Suprapubic skin (tissue), 4 donors: Measurements from ENCODE around the gene DIAPH1.

ENCODE experiments used
- POLR2A ChIP-seq, 2 donors: fragments of 450-650 bp; IDR thresholded peaks; one replicate each; pipeline ENCODE4 v1.6.1; 2017; ENCODE audit warnings: antibody characterized with exemption in 2 of 2, mild to moderate bottlenecking in 2 of 2, moderate library complexity in 2 of 2
- POLR2AphosphoS5 ChIP-seq, 3 donors: sonication (generic); formaldehyde crosslinking; IDR thresholded peaks; one replicate each; pipeline ENCODE4 v1.6.1; 2017; ENCODE audit warnings: antibody characterized with exemption in 3 of 3
- TF ChIP-seq, protein P1 (sequence below), 2 donors: fragments of 200-600 bp in 1 of 2; fragments of 450-650 bp in 1 of 2; sonication (generic) in 1 of 2; IDR thresholded peaks; one replicate each; pipeline ENCODE4 v1.5.1; 2016 to 2019; ENCODE audit warnings: antibody characterized with exemption in 2 of 2, mild to moderate bottlenecking in 1 of 2, moderate library complexity in 1 of 2

DNA sequence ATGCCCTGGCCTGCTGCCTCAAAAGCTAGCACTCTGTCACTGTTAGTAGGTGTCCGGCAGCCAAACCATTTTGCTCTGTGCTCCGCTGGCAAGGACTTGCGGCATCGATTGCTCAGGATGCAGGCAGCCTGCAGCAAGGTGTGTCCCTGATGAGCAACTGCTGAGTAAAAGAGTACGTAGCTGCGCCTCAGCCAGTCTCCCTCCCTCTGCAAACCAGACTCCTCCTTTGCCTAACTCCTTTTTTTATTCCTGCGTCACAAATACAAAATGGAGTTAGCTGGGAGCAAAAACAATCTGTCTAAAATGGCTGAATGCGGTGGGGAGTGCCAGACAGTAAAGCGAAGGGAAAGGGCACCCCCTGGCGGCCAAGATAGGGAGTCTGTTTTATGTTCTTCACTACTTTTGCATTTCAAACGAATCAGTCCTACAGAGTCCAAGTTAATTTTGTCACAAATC lies 61.1 kb downstream of the DIAPH1 start:
- TF ChIP-seq, protein P1, sequence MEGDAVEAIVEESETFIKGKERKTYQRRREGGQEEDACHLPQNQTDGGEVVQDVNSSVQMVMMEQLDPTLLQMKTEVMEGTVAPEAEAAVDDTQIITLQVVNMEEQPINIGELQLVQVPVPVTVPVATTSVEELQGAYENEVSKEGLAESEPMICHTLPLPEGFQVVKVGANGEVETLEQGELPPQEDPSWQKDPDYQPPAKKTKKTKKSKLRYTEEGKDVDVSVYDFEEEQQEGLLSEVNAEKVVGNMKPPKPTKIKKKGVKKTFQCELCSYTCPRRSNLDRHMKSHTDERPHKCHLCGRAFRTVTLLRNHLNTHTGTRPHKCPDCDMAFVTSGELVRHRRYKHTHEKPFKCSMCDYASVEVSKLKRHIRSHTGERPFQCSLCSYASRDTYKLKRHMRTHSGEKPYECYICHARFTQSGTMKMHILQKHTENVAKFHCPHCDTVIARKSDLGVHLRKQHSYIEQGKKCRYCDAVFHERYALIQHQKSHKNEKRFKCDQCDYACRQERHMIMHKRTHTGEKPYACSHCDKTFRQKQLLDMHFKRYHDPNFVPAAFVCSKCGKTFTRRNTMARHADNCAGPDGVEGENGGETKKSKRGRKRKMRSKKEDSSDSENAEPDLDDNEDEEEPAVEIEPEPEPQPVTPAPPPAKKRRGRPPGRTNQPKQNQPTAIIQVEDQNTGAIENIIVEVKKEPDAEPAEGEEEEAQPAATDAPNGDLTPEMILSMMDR (IDR thresholded peaks at IDR 0.05): peak; percentile 75 to 82
- TF ChIP-seq POLR2AphosphoS5 (IDR thresholded peaks at IDR 0.05) (peak in 2 of 3 donors; percentile 83 to 91), POLR2A (IDR thresholded peaks at IDR 0.05) (no peak)
